GM12891 (cell line): Measurements from ENCODE around the gene C1orf159.
"Not testable (repeated sequence)": the region's sequence is repeated elsewhere in the genome, so short reads cannot be mapped to it uniquely, and the experiment has no call there.

Source experiments
- DNase-seq: peaks from one replicate; pipeline ENCODE4 v3.0.0; 2011; ENCODE audit warnings: low spot score; ENCODE audit not compliant: insufficient read length
- FAIRE-seq: peaks from 2 replicates; lab custom pipeline; 2011; peaks lifted over from hg19 to GRCh38; lab: Jason Lieb, UNC
- PAX5 ChIP-seq: IDR thresholded peaks from 2 replicates; pipeline ENCODE4 v1.6.1; 2011; ENCODE audit warnings: low read length, moderate library complexity, mild to moderate bottlenecking; ENCODE audit not compliant: insufficient read depth, severe bottlenecking
- POLR2A ChIP-seq: IDR thresholded peaks from 2 replicates; pipeline ENCODE4 v1.6.1; 2011; ENCODE audit warnings: low read depth, low read length, control low read depth
- POLR2AphosphoS5 ChIP-seq: IDR thresholded peaks from 2 replicates; pipeline ENCODE4 v1.6.1; 2011; ENCODE audit warnings: low read depth, low read length, control low read depth
- POU2F2 ChIP-seq: IDR thresholded peaks from 2 replicates; pipeline ENCODE4 v1.6.1; 2011; ENCODE audit warnings: low read depth, mild to moderate bottlenecking, control low read depth, low read length, moderate library complexity
- SPI1 ChIP-seq: IDR thresholded peaks from 2 replicates; pipeline ENCODE4 v1.6.1; 2011; ENCODE audit warnings: low read depth, low read length, control low read depth
- TAF1 ChIP-seq: IDR thresholded peaks from 2 replicates; pipeline ENCODE4 v1.6.1; 2011; ENCODE audit warnings: low read depth, low read length, control low read depth

The C1orf159 gene

DNA sequence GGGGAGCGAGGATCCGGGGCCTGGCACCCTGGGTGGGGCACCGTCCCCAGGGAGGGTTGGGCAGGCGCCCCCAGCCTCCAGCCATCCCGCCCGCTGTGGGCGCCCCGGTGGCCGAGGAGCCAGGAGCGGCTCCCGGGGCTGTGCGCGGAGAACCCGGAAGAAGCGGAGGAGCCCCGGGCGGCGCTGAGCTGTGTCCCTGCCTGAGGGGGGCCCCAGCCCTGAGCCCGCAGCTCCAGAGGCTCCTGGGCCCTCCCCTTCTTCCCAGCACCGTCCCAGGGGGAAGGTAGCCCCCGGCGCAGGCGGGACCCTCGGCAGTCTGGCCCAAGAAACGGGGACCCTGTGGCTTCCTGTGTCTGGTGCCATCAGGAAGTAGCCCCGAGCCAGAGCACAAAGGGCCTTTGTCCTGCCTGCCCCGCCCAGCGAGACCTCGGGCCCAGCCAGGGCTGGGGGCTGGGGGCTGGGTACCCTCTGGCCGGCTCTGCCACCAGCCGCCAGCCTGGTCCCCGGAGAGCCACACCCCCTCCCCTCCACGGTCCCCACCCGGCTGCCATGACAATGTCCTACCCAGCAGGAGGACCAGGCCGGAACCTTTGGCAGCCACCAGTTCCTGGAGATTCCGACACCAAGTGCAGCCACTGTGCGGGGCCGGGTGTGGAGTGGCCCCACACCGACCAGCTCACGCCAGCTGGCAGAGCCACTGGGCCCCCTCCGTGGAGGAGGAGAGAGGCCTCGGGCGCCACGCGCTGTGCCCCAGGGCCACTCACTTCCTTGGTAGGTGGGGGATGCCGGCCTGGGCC, 42.2 kb upstream of the C1orf159 start:
- TF ChIP-seq SPI1, result no peak
- no peak; the same call in 1 of the 2 replicates for TF ChIP-seq POU2F2
- TF ChIP-seq TAF1, result 0 out of 2 replicates have a peak, but pooled peaks have one; percentile 45
- no peak; the same call in 1 of the 2 replicates for TF ChIP-seq POLR2AphosphoS5
- DNase-seq, result peak; percentile 91
- FAIRE-seq, result peak; percentile 75

DNA sequence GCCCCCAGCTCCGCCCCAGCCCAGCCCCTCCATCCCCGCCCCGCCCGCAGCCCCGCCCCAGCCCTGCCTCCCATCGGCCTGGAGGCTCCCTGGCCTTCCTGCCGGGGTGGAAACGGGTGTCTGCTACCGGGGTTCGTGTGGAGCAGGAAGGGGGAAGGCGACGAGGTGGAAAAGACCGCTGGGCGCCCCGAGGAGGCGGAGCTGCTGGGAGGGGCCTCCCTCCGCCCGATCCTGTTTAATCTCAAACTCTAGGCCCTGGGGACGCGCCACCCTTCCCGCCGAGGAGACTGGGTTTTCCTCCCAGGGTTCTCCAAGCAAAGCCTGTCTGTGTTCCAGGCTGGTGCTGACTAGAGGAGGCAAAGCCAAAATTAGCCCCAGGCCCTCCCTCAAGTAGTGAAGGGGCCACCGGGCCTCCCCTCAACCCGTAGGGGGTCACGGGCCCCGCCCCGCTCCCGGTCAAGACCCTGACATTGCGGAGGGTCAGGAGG, 41.6 kb upstream of the C1orf159 start:
- TF ChIP-seq POLR2A (no peak), PAX5 (no peak), POU2F2 (no peak)
- peak; percentile 95 for DNase-seq
- FAIRE-seq, result peak; percentile 50

DNA sequence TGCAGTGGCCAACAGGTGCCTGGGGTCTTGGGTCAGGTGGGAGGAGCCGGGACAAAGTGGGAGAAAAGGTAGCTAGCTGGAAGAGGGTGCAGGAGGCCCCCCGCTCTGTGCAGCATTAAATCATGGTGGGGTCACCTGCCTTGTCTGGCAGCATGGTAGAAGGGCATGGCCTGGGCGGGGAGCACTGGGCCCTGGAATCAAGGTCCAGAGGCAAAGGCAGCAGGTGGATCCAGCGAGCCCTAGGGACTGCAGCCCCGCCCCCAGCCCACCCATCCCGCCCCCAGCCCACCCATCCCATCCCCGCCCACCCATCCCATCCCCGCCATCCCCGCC, 41.1 kb upstream of the C1orf159 start:
- TF ChIP-seq PAX5 (no peak), POLR2A (no peak), POU2F2 (no peak), TAF1 (no peak), POLR2AphosphoS5 (no peak), SPI1 (no peak)
- FAIRE-seq (no peak), DNase-seq (no peak)

DNA sequence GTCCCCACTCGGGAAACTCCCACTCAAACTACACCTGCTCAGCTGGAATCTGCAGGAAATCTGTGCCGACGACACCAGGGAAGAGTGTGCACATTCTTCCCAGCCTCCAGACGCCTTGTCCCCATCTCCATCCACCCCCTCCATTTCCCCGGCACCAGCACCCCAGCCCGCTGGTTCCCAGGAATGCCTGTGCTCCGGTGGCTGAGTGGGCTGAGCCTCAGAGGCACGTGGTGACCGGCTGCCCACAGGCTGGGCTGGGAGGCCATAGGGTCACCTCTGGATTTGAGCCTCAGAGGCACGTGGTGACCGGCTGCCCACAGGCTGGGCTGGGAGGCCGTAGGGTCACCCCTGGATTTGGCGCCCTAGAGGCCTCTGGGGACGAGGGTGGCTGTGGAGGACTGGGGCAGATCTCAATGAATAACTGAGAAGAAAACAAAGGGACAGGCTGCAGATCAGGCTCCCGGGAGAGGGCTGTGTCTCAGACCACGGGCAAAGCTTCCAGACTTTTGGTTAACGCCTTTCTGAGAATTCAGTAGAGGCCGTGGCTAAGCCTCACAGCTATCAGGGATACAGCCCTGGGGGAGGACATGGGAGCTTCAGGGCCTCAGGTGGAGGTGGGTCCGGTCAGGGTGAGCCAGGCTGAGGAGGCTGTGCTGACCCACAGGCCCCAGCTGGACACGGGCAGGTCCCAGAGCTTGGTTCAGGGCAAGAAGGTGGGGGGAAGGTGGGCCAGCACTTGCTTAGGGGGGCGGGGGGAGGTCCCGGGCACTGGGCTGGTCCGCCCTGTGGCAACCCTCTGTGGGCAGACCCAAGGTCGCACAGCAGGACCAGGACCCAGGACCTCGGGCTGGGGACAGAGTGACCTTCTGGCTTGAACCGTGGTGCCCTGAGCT, 40.5 kb upstream of the C1orf159 start:
- DNase-seq (no peak), FAIRE-seq (no peak)
- TF ChIP-seq PAX5 (no peak), POU2F2 (no peak), POLR2AphosphoS5 (no peak)

DNA sequence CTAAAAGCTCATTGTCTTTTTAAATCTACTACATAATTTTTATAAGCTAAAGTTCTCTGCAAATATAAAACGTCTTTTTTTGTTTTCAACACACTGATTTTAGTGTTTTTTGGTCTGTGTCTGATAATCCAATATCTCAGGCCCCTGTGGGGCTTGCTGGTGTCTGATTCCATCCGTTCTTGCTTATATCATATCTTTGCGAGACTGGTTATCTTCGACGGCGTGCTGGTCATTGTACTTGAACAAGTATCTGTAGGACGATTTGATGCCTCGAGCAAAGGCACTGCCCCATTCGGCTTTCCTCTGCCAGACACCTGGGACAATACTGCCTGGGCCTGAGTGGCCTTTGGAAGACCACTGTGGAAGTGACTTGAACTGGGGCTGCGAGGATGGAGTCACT, 39.4 kb upstream of the C1orf159 start:
- FAIRE-seq (no peak), DNase-seq (no peak)
- TF ChIP-seq PAX5 (no peak), TAF1 (no peak), SPI1 (no peak), POU2F2 (no peak), POLR2AphosphoS5 (no peak), POLR2A (no peak)

DNA sequence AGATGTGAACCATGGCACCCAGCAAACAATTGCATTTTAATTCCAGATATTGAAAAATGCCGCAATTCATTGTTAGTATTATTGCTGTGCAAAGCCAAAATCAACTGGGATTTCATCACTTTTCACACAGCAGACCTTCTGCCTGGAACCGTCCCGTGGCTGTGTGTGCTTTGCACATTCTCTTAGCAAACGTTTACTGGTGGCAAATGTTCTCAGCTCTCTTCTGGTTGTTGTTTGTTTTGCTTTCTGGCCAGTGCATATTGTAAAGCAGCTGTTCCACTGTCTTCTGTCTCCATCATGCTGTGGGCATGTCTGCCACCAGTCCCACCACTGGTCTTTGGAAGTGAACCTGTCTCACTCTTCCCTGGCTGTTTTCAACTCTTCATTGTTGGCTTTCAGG, 38.0 kb upstream of the C1orf159 start:
- TF ChIP-seq POLR2A, result no peak
- no peak for TF ChIP-seq SPI1
- FAIRE-seq (no peak), DNase-seq (no peak)

DNA sequence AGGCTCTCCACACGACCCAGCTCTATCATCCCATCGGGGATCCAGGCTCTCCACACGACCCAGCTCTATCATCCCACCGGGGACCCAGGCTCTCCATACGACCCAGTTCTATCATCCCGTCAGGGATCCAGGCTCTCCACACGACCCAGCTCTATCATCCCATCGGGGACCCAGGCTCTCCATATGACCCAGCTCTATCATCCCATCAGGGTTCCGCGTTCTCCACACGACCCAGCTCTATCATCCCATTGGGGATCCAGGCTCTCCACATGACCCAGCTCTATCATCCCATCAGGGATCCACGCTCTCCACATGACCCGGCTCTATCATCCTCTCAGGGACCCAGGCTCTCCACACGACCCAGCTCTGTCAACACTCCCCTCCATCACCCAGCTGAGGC, 37.3 kb upstream of the C1orf159 start:
- FAIRE-seq, result not testable (repeated sequence)

DNA sequence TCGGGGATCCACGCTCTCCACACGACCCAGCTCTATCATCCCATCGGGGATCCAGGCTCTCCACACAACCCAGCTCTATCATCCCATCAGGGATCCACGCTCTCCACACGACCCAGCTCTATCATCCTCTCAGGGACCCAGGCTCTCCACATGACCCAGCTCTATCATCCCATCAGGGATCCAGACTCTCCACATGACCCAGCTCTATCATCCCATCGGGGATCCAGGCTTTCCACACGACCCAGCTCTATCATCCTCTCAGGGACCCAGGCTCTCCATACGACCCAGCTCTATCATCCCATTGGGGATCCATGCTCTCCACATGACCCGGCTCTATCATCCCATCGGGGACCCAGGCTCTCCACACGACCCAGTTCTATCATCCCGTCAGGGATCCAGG, 36.5 kb upstream of the C1orf159 start:
- FAIRE-seq, result not testable (repeated sequence)

More for the DNA sequence above, 37.3 kb upstream of the C1orf159 start:
- not testable (repeated sequence) for DNase-seq

DNA sequence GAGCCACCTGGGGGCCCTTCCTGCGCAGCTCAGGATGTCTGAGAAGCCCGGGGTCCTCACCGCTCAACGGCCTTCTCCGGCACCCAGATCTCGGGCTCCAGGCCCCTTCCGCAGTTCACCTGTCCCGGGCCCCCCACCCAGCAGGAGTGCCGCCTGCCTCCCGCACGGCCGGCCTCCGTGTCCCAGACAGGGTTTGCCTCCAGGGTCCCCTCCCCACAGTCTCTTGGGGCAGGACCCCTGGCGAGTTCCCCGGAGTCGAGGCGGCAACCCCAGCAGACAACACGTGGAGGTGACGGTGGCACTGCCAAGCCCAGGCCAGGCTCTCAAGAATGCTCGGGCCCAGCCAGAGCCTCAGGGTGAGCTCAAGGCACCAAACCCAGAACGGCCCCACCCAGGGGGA, 35.4 kb upstream of the C1orf159 start:
- TF ChIP-seq SPI1, result no peak
- TF ChIP-seq TAF1, result no peak
- no peak for TF ChIP-seq POU2F2
- TF ChIP-seq POLR2A, result no peak
- TF ChIP-seq PAX5, result no peak
- TF ChIP-seq POLR2AphosphoS5, result no peak
- no peak for FAIRE-seq
- no peak for DNase-seq

More for the DNA sequence above, 36.5 kb upstream of the C1orf159 start:
- not testable (repeated sequence) for DNase-seq

DNA sequence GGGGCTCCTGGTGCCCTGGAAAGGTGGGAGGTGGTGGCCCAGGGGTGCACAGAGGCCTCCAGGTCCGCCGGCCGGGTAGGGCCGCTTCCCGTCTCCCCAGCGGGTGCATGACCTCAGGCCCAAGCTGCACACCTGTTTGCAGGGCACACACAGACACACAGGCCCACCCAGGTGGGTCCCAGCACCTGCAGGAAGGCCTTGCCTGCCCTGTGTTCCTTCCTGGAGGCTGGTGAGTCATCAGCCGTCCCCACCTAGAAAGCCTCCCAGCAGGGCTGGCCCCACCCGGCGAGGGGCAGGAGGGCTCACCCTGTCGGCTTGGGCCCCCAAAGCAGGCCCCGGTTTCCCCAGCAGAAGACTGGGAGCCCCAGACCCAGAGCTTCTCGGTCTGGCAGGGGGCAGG, 34.2 kb upstream of the C1orf159 start:
- DNase-seq, result no peak
- no peak for FAIRE-seq
- no peak for TF ChIP-seq POLR2A
- TF ChIP-seq PAX5, result no peak
- no peak for TF ChIP-seq TAF1
- TF ChIP-seq SPI1, result no peak
- TF ChIP-seq POLR2AphosphoS5, result no peak
- no peak for TF ChIP-seq POU2F2
